GM18868 (cell line): Measurements from ENCODE around the gene CLCN1.
A peak's percentile ranks its signal among the peaks of the same experiment; 100 is the strongest.

Experiments
- ATAC-seq: cut with Tn5 transposase; IDR thresholded peaks from one replicate; pipeline ENCODE4 v1.9.1; 2021; ENCODE audit warnings: mild to moderate bottlenecking, moderate library complexity; ENCODE audit not compliant: unreplicated experiment

The CLCN1 gene

DNA sequence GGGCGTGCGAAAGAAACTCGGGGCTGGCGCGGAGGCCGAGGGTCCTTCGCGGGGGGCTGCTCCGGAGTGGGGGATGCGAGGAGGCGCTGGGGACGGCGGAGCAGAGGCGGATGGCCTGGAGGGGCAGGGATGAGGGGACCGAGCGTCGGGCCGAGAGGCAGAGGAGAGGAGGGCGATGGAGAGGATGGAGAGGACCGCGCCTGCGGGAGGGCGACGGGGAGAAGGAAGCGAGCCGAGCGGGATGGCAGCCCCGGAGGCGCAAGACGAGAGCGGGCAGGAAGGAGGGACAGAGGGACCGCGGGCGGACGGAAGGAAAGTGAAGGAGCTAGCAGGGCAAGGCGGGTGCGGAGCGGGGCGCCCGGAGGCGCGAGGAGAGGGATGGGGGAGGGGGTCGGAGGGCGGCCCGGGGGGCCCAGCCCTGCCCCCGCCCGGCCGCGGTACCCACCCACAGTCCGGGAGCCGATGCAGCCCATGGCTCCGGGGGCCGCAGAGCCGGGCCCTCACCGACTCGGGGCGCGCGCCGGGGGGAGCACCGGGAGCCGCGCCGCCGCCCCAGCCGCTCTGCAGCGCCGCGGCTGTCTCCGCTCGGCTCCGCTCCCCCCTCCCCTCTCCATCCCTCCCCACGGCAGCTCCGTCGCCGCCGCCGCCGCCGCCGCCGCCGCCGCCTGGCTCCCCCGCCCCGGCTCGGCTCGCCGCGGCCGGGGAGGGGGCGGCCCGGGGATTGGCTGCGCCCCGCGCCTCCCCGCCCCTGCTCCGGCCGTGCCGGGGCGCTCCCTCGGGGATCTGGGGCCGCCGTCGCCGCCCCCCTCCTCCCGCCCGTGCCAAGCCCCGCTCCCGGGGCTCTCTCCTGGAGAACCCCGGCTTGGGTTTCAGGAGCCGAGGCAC, 46.5 kb downstream of the CLCN1 start, which contains the start of gene FAM131B:
Gene FAM131B (minus strand): TSS at position 583 of the 885 bp plus-strand sequence. CDS start 110 bp downstream, at position 473.
- ATAC-seq, result peak; percentile 56

DNA sequence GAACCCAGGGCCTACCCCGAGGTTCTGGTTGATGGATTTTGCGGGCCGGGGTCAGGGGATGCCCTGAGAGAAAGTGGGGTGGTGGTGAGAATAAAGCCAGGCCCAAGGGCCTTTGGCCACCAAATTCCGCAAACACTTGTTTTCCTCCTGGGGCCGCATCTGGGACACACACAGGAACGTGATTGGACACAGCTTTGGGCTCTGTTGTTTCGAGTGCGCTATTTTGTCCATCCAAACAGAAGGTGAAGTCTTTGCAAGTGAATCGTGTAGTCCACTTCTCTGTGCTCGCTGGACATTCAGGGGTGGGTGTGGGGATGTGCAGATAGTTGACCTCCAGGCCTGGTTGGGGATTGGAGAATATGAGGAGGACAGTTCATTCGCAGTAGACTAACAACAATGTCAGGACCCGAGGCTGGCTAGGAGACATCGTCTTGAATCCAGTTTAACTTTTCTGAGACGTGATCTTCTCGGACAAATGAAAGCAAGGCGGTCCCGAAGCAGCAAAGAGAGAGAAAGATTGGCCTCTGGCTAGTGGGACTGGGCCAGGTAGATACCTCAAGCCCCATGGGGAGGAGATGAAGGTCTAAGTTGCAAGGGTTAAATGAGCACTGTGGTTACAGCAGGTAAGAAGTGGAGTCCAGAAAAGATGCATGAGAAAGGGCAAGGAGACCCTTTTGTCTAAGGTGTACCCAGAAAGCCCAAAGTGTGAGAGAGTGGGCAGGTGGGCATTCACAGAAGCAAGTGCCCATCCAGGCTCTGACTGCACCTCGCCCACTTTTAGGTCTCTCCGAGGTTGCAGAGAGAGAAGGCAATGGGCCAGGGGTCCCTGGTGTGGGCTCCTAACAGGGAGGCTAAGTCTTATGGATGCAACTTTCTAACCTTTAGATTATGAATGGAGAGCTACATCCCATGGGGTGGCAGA, 47.4 kb downstream of the CLCN1 start:
- ATAC-seq, result no peak

DNA sequence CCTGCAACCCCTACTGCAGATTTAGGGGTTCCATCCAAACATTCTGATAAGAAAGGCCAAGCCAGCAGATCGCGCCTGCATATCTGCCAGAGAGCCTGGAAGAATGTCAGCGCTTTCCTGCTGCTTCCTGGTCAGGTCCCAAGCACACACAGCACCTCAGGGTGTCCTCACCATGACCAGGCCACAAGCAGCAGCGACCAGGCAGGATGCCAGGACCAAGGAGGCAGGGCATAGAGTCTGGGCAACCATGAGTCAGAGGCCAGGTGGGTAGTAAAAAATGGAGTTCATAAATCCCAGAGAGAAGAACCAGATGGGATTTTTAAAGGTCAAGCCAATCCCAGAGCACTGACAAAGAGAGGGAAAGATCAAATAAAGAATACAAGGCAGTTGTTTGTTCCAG, 52.1 kb downstream of the CLCN1 start:
- ATAC-seq, result no peak

DNA sequence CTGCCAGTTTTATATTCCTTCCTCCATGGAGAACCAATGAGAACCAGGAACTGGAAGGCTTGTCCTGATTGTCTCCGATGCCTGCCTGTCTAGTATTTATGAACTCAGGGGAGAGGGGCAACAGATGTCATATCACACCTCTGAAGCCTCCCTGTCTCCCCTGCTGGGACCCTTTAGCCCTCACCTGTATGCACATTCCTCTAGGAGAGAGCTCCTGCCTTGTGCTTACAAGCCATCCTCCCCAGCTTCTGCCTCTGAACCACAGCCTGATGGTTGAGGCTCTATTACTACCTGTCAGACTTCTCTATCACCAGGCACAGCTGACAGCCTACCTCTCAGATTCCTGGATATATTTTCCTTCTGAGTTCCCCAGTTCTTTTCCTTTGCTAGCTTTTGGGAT, 52.5 kb downstream of the CLCN1 start:
- ATAC-seq, result no peak

DNA sequence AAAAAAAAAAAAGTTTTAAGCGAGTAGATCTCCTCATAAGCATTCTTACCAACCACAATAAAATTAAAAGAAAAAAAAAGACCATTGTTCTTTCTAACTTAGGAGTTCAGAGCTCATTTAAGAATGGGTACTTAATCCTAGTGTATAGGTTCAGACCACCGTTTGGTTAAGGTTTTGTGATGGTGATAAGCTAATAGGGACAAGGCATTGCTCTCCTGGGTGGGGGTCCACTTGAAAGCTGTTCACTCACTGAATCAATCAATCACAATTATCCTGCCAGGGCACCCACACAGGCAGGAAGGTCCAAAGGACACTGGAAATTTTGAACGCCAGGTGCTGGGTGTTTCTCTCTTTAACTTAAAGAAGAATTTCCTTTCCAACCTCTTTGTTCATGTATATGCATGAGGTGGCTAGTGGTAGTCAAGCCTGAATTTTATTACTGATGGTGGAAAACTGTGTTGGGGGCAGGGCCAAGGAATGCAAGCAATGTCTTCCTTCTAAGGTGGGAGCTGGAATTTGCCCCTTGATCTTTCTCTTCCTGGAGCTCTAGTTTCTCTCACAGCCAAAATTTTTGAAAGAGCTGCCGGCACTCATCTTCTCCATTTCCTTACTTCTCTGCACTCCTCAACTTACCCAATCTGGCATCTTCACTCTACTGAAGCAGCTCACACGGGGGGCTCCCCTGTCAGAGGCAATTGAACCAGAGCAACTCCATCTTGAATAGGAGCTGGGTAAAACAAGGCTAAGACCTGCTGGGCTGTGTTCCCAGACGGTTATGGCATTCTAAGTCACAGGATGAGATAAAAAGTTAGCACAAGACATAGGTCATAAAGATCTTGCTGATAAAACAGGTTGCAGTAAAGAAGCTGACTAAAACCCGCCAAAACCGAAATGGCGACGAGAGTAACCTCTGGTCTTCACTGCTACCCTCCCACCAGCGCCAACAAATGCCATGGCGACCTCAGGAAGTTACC, 54.1 kb downstream of the CLCN1 start:
- no peak for ATAC-seq

DNA sequence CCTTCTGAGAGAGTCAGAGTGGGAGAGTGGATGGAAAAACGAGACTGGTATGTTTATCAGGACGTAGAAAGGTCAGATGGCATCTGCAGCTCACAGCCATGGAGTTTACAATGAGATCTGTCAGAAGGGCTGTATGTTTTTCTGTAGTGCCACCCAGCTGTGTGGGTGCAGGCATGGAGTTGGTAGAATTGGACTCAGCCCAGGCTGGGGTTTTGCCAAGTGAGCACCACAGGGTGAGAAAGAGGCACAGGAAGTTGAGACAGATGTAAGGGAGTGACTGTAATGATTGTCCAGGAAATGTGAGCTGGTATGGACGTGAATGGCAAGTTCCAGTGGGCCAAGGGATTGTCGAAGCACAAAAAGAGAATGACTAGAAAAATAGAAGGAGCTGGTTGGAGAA, 56.2 kb downstream of the CLCN1 start:
- ATAC-seq, result peak; percentile 59

DNA sequence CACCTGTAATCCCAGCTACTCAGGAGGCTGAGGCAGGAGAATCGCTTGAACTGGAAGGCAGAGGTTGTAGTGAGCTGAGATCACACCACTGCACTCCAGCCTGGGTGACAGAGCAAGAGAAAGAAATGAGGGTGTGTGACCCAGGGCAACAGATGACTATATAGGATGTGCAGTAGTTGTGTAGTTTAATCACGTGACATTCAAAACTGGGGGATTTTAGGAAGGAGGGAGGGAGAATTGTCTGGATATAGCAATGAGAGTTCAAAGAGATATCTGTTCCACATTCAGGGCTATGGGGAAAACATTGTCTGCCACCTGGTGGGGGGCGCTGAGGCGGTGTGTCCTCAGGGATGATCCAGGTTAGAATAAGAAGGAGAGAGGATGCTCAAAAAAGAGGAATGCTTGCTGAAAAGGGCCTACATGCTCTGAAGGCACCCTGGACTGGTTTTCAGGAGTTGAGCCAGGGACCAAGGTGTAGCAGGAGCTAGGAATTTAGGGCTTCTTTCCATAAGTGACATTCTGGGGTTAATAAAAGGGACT, 57.4 kb downstream of the CLCN1 start:
- ATAC-seq, result no peak

DNA sequence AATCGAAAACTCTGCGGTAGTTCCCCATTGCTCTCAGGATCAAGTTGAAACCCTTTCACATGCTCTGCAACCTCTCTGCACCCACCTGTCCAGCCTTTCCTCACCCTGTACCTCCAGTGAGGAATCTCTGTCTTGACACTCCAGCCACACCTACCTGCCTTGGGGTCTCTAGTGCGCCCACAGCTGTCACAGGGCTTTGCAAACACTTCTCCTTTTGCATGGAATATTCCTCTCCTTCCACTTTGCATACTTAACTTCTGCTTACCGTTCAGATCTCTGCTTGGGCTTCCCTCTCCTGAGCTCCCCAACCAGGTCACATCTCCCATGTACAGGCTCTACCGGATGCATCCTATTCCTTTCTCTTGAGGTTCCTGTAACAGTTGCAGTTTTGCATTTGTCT, 58.6 kb downstream of the CLCN1 start:
- ATAC-seq, result no peak

DNA sequence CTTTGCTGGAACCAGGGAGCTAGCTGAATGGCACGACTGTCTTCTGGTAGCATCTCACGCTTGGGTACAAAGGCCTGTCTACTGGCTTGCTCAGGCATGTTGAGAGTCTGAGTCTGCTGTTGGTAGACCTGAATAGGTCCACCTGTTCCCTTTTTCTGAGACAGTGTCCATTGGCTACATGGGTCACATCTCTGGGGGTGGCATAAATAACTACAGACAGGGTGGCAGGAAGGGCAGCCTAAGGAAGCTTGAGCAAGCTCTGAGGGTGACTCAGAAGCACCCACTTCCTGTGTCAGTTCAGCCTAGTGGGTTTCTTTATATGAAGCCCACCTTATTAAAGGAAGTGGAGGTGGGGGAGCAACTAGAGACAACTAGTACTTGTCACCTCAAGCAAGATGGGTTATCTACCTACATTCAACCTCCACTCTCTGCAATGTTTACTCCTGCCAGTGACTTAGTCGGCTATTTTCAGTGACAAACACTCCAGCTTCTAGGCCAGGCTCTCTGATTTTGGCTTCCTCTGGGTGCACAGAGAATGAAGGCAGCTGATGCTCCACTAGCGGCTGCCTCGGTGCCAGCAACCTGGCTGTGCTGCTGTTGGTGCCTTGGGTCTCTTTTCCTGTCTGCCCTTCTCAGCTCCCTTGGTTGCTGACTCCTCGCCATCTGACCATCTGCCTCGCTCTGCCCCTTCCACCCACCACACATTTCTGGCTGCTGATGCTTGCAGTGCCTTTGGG, 59.6 kb downstream of the CLCN1 start:
- ATAC-seq, result no peak

DNA sequence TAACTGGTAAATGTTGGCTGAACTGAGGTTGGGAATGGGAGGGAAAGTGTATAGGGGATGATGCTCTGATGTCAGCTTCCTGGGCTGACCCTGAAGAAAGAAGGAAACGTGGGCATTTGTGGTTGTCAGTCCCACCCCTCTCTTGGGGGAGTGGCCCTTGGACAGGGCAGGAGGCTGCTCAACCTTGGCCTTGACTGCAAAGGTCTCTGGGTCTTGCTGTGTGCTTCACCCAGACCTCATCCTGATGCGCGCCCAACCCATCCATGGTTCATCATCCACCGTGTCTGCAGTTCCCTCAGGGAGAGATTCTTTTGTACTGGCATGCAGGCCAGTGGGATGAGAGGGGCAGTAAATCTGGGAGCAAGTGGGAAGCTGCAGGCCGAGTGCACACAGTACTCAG, 60.5 kb downstream of the CLCN1 start:
- ATAC-seq, result no peak

DNA sequence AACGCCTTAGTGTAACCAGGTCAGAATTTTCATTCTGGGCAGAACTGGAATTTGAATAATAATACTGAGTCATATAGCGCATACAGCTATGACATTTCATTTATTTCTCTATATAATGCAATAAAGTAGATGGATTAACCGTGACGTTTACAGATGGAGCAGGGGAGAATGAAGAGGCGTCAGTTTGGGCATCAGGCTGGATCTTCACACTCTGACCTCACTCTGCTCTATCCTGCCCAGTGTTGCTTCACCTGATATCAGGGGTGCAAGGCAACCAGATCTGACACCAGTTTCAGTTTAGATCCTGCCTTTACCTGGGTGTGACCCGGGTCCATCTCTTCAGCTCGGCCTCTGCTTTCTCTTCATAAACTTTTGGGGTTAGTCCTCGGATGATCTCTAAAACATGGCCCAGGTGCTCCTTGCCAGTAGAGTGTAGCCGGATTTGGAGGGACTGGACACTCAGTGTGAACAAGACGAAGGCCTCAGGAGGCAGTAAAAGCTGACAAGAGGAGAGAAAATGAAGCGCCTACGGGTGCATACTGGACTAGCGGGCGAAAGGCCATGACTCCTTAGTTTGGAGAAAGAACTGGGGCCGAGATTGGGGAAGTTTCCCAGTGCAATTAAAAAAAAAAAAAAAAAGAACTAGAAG, 63.8 kb downstream of the CLCN1 start:
- ATAC-seq, result no peak

DNA sequence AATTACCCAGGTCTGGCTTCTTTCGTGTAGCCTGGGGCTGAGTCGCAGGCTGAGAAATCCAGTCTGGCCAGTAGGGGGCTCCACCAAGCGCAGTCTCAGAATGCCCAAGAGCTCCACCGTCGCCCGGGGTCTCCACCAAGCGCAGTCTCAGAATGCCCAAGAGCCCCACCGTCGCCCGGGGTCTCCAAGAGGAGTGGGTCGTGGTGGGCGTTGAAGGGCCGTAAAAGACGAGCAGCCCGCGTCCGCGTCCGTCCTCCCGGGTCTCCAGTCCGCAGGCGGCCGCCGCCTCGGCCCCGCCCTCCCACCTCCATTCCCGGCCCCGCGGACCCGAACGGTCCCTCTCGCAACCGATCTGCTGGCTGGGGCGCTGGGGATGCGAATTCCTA, 64.3 kb downstream of the CLCN1 start:
- ATAC-seq, result peak; percentile 52

DNA sequence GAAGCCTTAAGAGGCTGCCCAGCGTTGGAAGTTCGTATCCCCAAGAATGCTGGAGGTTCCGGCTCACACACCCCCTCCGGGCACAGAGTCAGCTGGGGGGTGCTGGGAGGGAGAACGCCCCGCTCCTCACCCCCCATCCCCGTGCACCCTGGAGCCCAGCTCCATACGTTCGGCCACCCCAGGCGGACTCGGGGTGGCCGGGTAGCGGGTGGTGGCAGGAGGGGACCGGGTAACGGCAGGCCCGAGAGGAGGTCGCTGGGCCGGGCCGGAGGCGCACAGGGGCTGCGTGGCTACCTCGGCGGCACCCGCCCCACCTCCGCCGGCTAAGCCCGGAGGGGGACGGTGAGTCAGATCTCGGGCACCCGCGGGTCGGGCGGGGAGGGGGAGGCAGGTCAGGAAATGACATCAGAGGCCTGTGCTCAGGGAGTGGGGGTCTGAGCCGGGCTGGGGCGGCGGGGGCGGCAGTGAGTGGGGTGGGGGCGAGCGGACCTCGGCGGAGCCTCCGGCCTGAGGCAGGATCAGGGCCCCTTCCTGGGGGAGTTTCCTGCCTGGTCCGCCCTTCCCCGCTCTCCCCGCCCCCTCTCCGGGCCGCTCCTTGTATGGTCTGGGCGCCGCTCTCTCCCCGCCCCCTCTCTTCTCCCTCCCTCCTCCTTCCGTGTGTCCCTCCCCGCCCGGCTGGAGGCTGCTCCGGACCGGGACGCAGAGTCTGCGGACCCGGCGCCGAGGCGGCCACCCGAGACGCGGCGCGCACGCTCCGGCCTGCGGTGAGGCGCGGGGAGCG, 64.9 kb downstream of the CLCN1 start, which contains the start of gene ZYX:
Gene ZYX (plus strand): TSS at position 700 of the 781 bp plus-strand sequence. CDS start 227 bp downstream, outside the sequence.
- peak; percentile 80 for ATAC-seq

DNA sequence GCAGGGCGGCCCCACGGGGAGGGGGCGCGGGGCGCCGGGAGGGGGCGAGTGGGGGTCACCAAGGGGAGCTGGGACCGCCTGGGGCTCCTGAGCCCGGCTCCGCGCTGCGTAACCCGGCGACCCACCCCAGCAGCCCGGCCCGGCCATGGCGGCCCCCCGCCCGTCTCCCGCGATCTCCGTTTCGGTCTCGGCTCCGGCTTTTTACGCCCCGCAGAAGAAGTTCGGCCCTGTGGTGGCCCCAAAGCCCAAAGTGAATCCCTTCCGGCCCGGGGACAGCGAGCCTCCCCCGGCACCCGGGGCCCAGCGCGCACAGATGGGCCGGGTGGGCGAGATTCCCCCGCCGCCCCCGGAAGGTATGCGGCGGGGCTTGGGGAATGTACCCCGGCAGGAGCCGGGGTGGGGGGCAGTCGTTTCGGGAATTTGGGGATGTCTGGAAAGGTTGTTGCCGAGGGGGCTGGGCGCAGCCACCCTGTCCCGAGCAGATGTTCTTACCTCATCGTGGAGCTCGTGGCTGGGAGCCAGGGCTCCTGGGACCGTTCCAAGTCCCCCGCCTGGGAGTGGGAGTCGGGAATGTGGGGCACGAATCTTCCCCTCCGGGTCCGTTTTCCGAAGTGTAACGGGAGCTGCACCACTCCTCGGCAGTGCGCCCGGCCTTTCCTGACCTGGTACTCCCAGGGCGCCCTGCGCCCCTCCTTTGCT, 65.7 kb downstream of the CLCN1 start:
- peak; percentile 16 for ATAC-seq

DNA sequence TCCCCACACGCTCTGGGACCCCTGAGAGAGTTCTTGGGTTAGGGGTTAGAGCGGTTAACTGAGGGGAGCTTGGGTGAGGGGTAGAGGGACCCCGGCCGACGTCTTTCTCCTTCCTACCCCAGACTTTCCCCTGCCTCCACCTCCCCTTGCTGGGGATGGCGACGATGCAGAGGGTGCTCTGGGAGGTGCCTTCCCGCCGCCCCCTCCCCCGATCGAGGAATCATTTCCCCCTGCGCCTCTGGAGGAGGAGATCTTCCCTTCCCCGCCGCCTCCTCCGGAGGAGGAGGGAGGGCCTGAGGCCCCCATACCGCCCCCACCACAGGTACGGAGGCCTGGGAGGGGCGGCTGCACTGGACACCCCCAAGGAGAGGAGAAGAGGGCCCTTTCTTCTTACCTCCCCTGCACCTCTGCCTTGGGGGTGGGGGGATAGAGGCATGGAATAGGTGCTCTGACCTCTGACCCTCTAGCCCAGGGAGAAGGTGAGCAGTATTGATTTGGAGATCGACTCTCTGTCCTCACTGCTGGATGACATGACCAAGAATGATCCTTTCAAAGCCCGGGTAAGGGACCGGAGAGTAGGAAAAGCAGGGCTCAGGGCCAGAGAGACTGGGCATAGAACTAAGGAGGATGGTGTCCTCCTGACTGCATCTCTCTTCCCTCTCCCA, 66.3 kb downstream of the CLCN1 start:
- ATAC-seq, result no peak

DNA sequence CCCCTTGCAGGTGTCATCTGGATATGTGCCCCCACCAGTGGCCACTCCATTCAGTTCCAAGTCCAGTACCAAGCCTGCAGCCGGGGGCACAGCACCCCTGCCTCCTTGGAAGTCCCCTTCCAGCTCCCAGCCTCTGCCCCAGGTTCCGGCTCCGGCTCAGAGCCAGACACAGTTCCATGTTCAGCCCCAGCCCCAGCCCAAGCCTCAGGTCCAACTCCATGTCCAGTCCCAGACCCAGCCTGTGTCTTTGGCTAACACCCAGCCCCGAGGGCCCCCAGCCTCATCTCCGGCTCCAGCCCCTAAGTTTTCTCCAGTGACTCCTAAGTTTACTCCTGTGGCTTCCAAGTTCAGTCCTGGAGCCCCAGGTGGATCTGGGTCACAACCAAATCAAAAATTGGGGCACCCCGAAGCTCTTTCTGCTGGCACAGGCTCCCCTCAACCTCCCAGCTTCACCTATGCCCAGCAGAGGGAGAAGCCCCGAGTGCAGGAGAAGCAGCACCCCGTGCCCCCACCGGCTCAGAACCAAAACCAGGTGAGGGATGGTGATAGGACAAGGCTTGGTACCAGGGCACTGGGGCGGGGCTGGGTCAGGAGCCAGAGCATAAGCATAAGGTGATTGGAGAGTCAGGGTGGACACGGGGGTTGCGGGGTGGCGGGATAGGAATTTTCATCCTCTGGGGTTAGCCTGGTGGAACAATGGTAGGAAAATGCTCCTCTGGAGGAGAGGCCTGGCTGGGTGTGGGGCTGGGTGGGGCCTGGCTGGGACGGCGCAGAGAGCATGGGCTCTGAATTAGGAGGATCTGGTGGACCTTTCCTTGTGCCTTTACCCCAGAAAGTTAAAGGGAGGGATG, 67.1 kb downstream of the CLCN1 start:
- no peak for ATAC-seq
